A673 (cell line): ENCODE data around the gene TMEM232. TPM values are rescaled to one million over a fixed set of nuclear protein-coding genes. Genes with fewer than 3 reads are reported as not detected.

Experiments used
- BruUV-seq: library from RNA; stranded (reverse); fragments of 400-500 nt; replicated peaks from 2 replicates; lab custom pipeline; 2021; lab: Mats Ljungman, UMichigan
- CTCF ChIA-PET: fragments of 300-600 bp; sonication (Branson Sonifier 250); formaldehyde crosslinking; loops from one replicate; lab custom pipeline; 2022; ENCODE audit warnings: antibody characterized with exemption; lab: Charles Lee
- POLR2A ChIA-PET: fragments of 300-600 bp; sonication (Branson Sonifier 250); formaldehyde crosslinking; loops from one replicate; lab custom pipeline; 2022; ENCODE audit warnings: antibody characterized with exemption; ENCODE audit not compliant: low non-redundant PET; lab: Charles Lee
- DNase-seq: peaks from one replicate; pipeline ENCODE4 v3.0.0-alpha.2; 2015; ENCODE audit warnings: low spot score
- H3K27ac ChIP-seq: fragments of 200-600 bp; sonication (generic); 2 replicates; pipeline ENCODE4 v1.5.1; 2016; ENCODE audit warnings: mixed run types, low read depth, mild to moderate bottlenecking, mixed read lengths, antibody characterized with exemption, low read length; ENCODE audit not compliant: poor library complexity, severe bottlenecking
- H3K27me3 ChIP-seq: fragments of 200-600 bp; sonication (generic); replicated peaks from 2 replicates; pipeline ENCODE4 v1.6.1; 2017; ENCODE audit warnings: mixed run types, low read depth, mild to moderate bottlenecking, mixed read lengths, antibody characterized with exemption, low read length; ENCODE audit not compliant: insufficient read depth, poor library complexity
- H3K36me3 ChIP-seq: fragments of 200-600 bp; sonication (generic); 2 replicates; pipeline ENCODE4 v1.6.1; 2016; ENCODE audit warnings: mixed run types, mild to moderate bottlenecking, mixed read lengths, antibody characterized with exemption, low read length; ENCODE audit not compliant: insufficient read depth, poor library complexity, severe bottlenecking
- H3K4me1 ChIP-seq: fragments of 200-600 bp; sonication (generic); 2 replicates; pipeline ENCODE4 v1.6.1; 2017; ENCODE audit warnings: mixed run types, mild to moderate bottlenecking, mixed read lengths, antibody characterized with exemption, low read length; ENCODE audit not compliant: insufficient read depth, poor library complexity, severe bottlenecking
- H3K4me3 ChIP-seq: fragments of 200-600 bp; sonication (generic); 2 replicates; pipeline ENCODE4 v1.5.1; 2016; ENCODE audit warnings: low read depth, mixed run types, mild to moderate bottlenecking, mixed read lengths, low read length; ENCODE audit not compliant: poor library complexity, severe bottlenecking
- H3K9me3 ChIP-seq: fragments of 200-600 bp; sonication (generic); 2 replicates; pipeline ENCODE4 v1.6.1; 2016; ENCODE audit warnings: mixed run types, low read depth, mild to moderate bottlenecking, mixed read lengths, antibody characterized with exemption, low read length; ENCODE audit not compliant: poor library complexity, severe bottlenecking
- EZH2 ChIP-seq: fragments of 200-600 bp; sonication (generic); IDR thresholded peaks from 2 replicates; pipeline ENCODE4 v1.6.1; 2017; ENCODE audit warnings: borderline replicate concordance, low read depth, mild to moderate bottlenecking, mixed read lengths, antibody characterized with exemption, low read length; ENCODE audit not compliant: poor library complexity, severe bottlenecking
- intact Hi-C: fragments of 100-400 bp; cut with micrococcal nuclease; formaldehyde crosslinking; loops from one replicate; pipeline ENCODE4 v1.10.0; 2022; ENCODE audit not compliant: unreplicated experiment
- total RNA-seq: library from RNA; stranded (reverse); gene quantifications from 2 replicates; pipeline ENCODE4 v1.2.3, GENCODE V29; 2021
- TF ChIP-seq, protein P1 (sequence below): fragments of 300-800, 200-600 bp; sonication (generic); conservative IDR thresholded peaks from 2 replicates; pipeline ENCODE4 v1.5.1; 2017; ENCODE audit warnings: low read depth, mild to moderate bottlenecking, antibody characterized with exemption, low read length, moderate library complexity, mixed read lengths

Gene TMEM232
- total RNA-seq, 1 experiment from 2014 or later, result 0.82 TPM

DNA sequence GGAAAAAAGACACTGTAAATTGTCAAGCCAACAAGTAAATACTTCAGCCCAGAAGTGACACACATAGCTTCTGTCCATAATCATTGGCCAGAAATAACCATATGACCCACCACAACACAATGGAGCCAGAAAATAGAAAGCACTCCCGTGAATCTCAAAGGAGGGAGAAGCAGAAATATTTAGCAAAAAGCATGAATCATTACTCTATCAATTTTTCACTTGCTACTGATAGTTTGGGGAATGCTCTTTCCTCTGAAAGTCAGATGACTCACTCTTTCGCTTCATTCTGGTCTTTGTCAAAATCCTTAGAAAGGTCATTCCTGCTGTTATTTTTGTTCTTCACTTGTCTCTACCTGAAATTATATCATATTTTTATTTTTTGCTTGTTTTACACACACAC lies 312.6 kb downstream of the TMEM232 start:
- no peak for DNase-seq
- intact Hi-C loops, result no loop called here

DNA sequence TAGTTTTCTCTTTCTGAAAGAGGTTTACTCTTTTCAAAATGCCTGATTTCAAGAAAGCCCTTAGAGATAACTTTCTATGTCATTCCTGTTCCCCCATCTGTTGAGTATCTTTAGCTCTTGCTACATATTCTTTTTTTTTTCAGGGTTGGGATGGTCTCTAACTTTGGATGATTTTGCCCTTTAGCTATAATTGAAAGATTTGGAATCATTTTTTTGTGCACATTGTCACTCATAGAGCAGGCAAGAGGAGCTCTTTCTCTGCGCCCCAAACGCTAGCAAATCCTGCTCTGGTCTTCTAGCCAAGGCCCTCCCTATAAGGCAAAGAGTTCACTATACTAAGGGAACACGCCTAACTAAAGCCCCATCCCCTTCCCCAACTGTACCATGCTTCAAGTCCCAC lies 316.9 kb downstream of the TMEM232 start:
- TF ChIP-seq, protein P1, sequence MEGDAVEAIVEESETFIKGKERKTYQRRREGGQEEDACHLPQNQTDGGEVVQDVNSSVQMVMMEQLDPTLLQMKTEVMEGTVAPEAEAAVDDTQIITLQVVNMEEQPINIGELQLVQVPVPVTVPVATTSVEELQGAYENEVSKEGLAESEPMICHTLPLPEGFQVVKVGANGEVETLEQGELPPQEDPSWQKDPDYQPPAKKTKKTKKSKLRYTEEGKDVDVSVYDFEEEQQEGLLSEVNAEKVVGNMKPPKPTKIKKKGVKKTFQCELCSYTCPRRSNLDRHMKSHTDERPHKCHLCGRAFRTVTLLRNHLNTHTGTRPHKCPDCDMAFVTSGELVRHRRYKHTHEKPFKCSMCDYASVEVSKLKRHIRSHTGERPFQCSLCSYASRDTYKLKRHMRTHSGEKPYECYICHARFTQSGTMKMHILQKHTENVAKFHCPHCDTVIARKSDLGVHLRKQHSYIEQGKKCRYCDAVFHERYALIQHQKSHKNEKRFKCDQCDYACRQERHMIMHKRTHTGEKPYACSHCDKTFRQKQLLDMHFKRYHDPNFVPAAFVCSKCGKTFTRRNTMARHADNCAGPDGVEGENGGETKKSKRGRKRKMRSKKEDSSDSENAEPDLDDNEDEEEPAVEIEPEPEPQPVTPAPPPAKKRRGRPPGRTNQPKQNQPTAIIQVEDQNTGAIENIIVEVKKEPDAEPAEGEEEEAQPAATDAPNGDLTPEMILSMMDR, result no peak
- TF ChIP-seq EZH2, result no peak
- POLR2A ChIA-PET, result no interaction called here
- no peak overlapping the region for H3K27ac ChIP-seq
- CTCF ChIA-PET, result no interaction called here
- BruUV-seq, result no TSS peak
- H3K4me1 ChIP-seq, result no peaks in the 10 kb centered on the region
- H3K4me3 ChIP-seq, result no peak overlapping the region
- intact Hi-C loops, result no loop called here
- no peak for DNase-seq
- no peaks in the 10 kb centered on the region for H3K9me3 ChIP-seq
- H3K27me3 ChIP-seq, result no peaks in the 10 kb centered on the region
- H3K36me3 ChIP-seq, result no peaks in the 10 kb centered on the region

More for the DNA sequence above, 312.6 kb downstream of the TMEM232 start:
- no peak overlapping the region for H3K27ac ChIP-seq
- no peaks in the 10 kb centered on the region for H3K4me1 ChIP-seq
- no TSS peak for BruUV-seq
- H3K36me3 ChIP-seq, result no peaks in the 10 kb centered on the region
- POLR2A ChIA-PET, result no interaction called here
- TF ChIP-seq, protein P1, result no peak
- no peaks in the 10 kb centered on the region for H3K27me3 ChIP-seq
- no peak overlapping the region for H3K4me3 ChIP-seq
- no peaks in the 10 kb centered on the region for H3K9me3 ChIP-seq
- CTCF ChIA-PET, result interaction anchor here (0.6 to 0.7 kb wide), 2 partner anchors 12 to 82 kb away, joined by 3 to 4 read pairs; no protein-coding TSS in a partner anchor

DNA sequence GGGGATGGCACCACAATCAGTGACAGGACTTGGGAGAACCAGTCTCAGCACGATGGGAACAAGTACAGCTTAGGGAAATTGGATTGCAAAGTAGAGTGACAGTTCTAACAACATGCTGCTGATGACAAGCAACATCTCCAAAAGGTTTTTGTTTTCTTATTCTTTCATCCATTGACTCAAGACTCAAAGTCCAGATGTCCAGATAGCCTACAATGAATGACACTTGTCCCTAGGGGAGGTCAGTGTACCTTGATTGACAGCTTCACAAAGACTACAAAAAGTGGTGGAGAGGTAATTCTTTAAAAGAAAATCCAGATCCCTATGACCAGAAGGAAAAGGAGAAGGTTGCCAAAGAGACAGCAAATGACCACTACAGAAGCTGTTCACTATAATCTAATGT lies 323.9 kb downstream of the TMEM232 start:
- no peak for TF ChIP-seq EZH2
- TF ChIP-seq, protein P1, result no peak
- POLR2A ChIA-PET, result no interaction called here
- Histone ChIP-seq H3K4me1 (no peaks in the 10 kb centered on the region), H3K27me3 (no peaks in the 10 kb centered on the region), H3K9me3 (no peaks in the 10 kb centered on the region), H3K27ac (no peak overlapping the region), H3K4me3 (no peak overlapping the region), H3K36me3 (no peaks in the 10 kb centered on the region)
- DNase-seq, result no peak
- intact Hi-C loops, result no loop called here
- CTCF ChIA-PET, result no interaction called here
- no TSS peak for BruUV-seq
